ENCODE measurements around the gene EIF4B. TPM values are rescaled to one million over a fixed set of nuclear protein-coding genes. Genes with fewer than 3 reads are reported as not detected.

Gene EIF4B
- total and polyA plus RNA-seq, 2 of the 13 experiments (the other 11 are each of a cell fraction or from before 2014, with no cell fraction given): 416 to 548 TPM

DNA sequence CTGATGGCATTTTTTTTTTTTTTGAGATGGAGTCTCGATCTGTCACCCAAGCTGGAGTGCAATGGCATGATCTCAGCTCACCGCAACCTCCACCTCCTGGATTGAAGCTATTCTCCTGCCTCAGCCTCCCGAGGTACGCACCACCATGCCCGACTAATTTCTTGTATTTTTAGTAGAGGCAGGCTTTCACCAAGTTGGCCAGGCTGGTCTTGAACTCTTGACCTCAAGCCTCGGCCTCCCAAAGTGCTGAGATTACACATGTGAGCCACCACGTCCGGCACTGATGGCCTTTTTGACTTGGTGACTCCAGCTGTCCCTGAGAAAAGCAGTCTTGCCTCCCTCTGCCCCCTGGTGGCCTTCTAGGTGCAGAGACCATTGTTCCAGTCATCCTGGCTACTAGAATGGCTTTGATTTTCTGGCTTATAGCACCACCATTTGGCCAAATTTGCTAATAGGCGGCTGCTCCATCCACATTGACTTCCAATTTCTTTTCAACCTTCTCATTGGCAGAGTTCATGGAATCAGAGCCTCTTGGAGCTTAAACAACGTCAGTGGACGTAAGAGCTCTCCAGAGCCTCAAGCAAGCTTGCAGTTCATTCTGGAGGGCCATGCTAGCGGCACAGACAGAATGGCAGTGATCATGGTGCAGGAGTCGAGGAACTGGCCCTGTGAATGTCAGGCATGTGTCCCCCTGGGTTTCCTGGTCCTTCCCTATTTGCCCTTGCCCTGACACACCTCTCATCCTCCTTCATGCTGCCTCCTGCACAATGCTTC lies 25.4 kb upstream of the EIF4B start (continued):
- no peak for TF ChIP-seq RBM39 (IDR thresholded peaks at IDR 0.05; ENCODE audit: low read depth, low read length, poor library complexity, severe bottlenecking)
- TF ChIP-seq TFDP2 (CRISPR knock-in tag; IDR thresholded peaks at IDR 0.05): no peak
- no peak for TF ChIP-seq RERE (CRISPR knock-in tag; IDR thresholded peaks at IDR 0.05; ENCODE audit: low read depth)
- no peak for TF ChIP-seq ZNF431 (CRISPR knock-in tag; IDR thresholded peaks at IDR 0.05; ENCODE audit: borderline replicate concordance, low read depth)
- TF ChIP-seq, protein P1, sequence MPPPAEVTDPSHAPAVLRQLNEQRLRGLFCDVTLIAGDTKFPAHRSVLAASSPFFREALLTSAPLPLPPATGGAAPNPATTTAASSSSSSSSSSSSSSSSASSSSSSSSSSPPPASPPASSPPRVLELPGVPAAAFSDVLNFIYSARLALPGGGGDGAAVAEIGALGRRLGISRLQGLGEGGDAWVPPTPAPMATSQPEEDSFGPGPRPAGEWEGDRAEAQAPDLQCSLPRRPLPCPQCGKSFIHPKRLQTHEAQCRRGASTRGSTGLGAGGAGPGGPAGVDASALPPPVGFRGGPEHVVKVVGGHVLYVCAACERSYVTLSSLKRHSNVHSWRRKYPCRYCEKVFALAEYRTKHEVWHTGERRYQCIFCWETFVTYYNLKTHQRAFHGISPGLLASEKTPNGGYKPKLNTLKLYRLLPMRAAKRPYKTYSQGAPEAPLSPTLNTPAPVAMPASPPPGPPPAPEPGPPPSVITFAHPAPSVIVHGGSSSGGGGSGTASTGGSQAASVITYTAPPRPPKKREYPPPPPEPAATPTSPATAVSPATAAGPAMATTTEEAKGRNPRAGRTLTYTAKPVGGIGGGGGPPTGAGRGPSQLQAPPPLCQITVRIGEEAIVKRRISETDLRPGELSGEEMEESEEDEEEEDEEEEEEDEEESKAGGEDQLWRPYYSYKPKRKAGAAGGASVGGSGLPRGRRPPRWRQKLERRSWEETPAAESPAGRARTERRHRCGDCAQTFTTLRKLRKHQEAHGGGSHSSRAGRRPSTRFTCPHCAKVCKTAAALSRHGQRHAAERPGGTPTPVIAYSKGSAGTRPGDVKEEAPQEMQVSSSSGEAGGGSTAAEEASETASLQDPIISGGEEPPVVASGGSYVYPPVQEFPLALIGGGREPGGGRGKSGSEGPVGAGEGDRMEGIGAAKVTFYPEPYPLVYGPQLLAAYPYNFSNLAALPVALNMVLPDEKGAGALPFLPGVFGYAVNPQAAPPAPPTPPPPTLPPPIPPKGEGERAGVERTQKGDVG (CRISPR knock-in tag; IDR thresholded peaks at IDR 0.05; ENCODE audit: borderline replicate concordance): 0 out of 2 replicates have a peak, but pooled peaks have one; percentile 68
- TF ChIP-seq ZNF761 (CRISPR knock-in tag; conservative IDR thresholded peaks at IDR 0.05): 0 out of 2 replicates have a peak, but pooled peaks have one; percentile 30
- 0 out of 2 replicates have a peak, but pooled peaks have one; percentile 41 for TF ChIP-seq ZNF740 (CRISPR knock-in tag; IDR thresholded peaks at IDR 0.05)
- no peak for TF ChIP-seq IRX3 (CRISPR knock-in tag; IDR thresholded peaks at IDR 0.05; ENCODE audit: borderline replicate concordance, low read depth)
- peak; percentile 43; the same call in 1 of the 2 replicates for TF ChIP-seq BHLHE40 (IDR thresholded peaks at IDR 0.05; ENCODE audit: low read length)
- no peak for TF ChIP-seq CC2D1A (CRISPR knock-in tag; IDR thresholded peaks at IDR 0.05)
- no peak for TF ChIP-seq SOX6 (IDR thresholded peaks at IDR 0.05)
- peak; percentile 74 for TF ChIP-seq SOX6 (CRISPR knock-in tag; IDR thresholded peaks at IDR 0.05)
- TF ChIP-seq ZNF34 (CRISPR knock-in tag; IDR thresholded peaks at IDR 0.05; ENCODE audit: borderline replicate concordance): no peak
- TF ChIP-seq ZXDC (CRISPR knock-in tag; IDR thresholded peaks at IDR 0.05): no peak
